IMR-90 (cell line): Measurements from ENCODE around the gene HLA-B. TPM values are rescaled to one million over a fixed set of nuclear protein-coding genes. Genes with fewer than 3 reads are reported as not detected.

Experiments used
- ATAC-seq: fragments of 200-7000 bp; cut with Tn5 transposase; 2 replicates; pipeline ENCODE4 v1.9.1; 2020; ENCODE audit warnings: low read depth, mild to moderate bottlenecking, moderate library complexity
- BruUV-seq: library from RNA; stranded (reverse); fragments of 400-500 nt; replicated peaks from 2 replicates; lab custom pipeline; 2021; lab: Mats Ljungman, UMichigan
- CTCF ChIA-PET: fragments of 300-600 bp; formaldehyde crosslinking; extraction: SDS; loops from one replicate; lab custom pipeline; 2021; ENCODE audit warnings: antibody characterized with exemption; lab: Yijun Ruan, JAX
- POLR2A ChIA-PET: fragments of 300-600 bp; sonication (Branson Sonifier 250); formaldehyde crosslinking; loops from one replicate; lab custom pipeline; 2022; ENCODE audit warnings: antibody characterized with exemption; ENCODE audit not compliant: unreplicated experiment; lab: Charles Lee
- DNase-seq: peaks from one replicate; pipeline ENCODE4 v3.0.0; 2013
- H2AFZ ChIP-seq: replicated peaks from 2 replicates; pipeline ENCODE3; 2013; ENCODE audit warnings: low read length, mild to moderate bottlenecking; ENCODE audit not compliant: poor library complexity
- H2AK5ac ChIP-seq: 2 replicates; pipeline ENCODE4 v1.6.1; 2013; ENCODE audit warnings: low read depth, low read length, inconsistent platforms
- H2AK9ac ChIP-seq: replicated peaks from 2 replicates; pipeline ENCODE3; 2013; ENCODE audit warnings: mild to moderate bottlenecking, low read depth, low read length, moderate library complexity; ENCODE audit not compliant: poor library complexity
- H2BK120ac ChIP-seq: 2 replicates; pipeline ENCODE4 v1.6.1; 2013; ENCODE audit warnings: low read depth, low read length, inconsistent platforms
- H2BK15ac ChIP-seq: 3 replicates; pipeline ENCODE4 v1.6.1; 2013; ENCODE audit warnings: low read depth, low read length, inconsistent platforms
- H2BK20ac ChIP-seq: 2 replicates; pipeline ENCODE4 v1.6.1; 2013; ENCODE audit warnings: low read depth, mild to moderate bottlenecking, inconsistent platforms, low read length, moderate library complexity
- H2BK5ac ChIP-seq: 2 replicates; pipeline ENCODE4 v1.6.1; 2013; ENCODE audit warnings: mild to moderate bottlenecking, low read depth, low read length, inconsistent platforms; ENCODE audit not compliant: poor library complexity, severe bottlenecking
- H3K14ac ChIP-seq: replicated peaks from 2 replicates; pipeline ENCODE4 v1.6.1; 2013; ENCODE audit warnings: low read depth, low read length, inconsistent platforms
- H3K18ac ChIP-seq: 2 replicates; pipeline ENCODE4 v1.6.1; 2013; ENCODE audit warnings: low read depth, low read length, control low read depth
- H3K23ac ChIP-seq: 2 replicates; pipeline ENCODE4 v1.6.1; 2013; ENCODE audit warnings: low read depth, low read length, inconsistent platforms
- H3K27ac ChIP-seq: 2 replicates; pipeline ENCODE4 v1.5.1; 2013; ENCODE audit warnings: mild to moderate bottlenecking, control low read depth, low read length; ENCODE audit not compliant: insufficient read depth
- H3K27me3 ChIP-seq: 2 replicates; pipeline ENCODE4 v1.6.1; 2013; ENCODE audit warnings: low read length; ENCODE audit not compliant: control insufficient read depth, insufficient read depth
- H3K36me3 ChIP-seq: 2 replicates; pipeline ENCODE4 v1.6.1; 2013; ENCODE audit warnings: low read length, mixed read lengths; ENCODE audit not compliant: control insufficient read depth, insufficient read depth
- H3K4ac ChIP-seq: 2 replicates; pipeline ENCODE4 v1.6.1; 2013; ENCODE audit warnings: low read depth, low read length, inconsistent platforms
- H3K4me1 ChIP-seq: 2 replicates; pipeline ENCODE4 v1.6.1; 2013; ENCODE audit warnings: low read length, mixed read lengths; ENCODE audit not compliant: control insufficient read depth, insufficient read depth
- H3K4me2 ChIP-seq: 2 replicates; pipeline ENCODE4 v1.6.1; 2013; ENCODE audit warnings: low read depth, mild to moderate bottlenecking, control low read depth, low read length, moderate library complexity
- H3K4me3 ChIP-seq: 2 replicates; pipeline ENCODE4 v1.5.1; 2013; ENCODE audit warnings: low read depth, mild to moderate bottlenecking, control low read depth, low read length, moderate library complexity; ENCODE audit not compliant: insufficient read depth
- H3K56ac ChIP-seq: 2 replicates; pipeline ENCODE4 v1.6.1; 2013; ENCODE audit warnings: low read length, inconsistent platforms; ENCODE audit not compliant: insufficient read depth; ENCODE audit errors: extremely low read depth
- H3K79me1 ChIP-seq, 2 experiments: 2 replicates each; pipeline ENCODE4 v1.6.1; 2013; ENCODE audit warnings: low read length in 2 of 2, inconsistent platforms in 1 of 2, low read depth in 1 of 2
- H3K9ac ChIP-seq: 2 replicates; pipeline ENCODE4 v1.6.1; 2013; ENCODE audit warnings: low read depth, low read length, control low read depth
- H3K9me1 ChIP-seq: 2 replicates; pipeline ENCODE4 v1.6.1; 2013; ENCODE audit warnings: low read length, inconsistent platforms; ENCODE audit not compliant: insufficient read depth
- H3K9me3 ChIP-seq: 2 replicates; pipeline ENCODE4 v1.6.1; 2013; ENCODE audit warnings: low read length; ENCODE audit not compliant: control insufficient read depth, insufficient read depth
- H4K20me1 ChIP-seq: 2 replicates; pipeline ENCODE4 v1.6.1; 2013; ENCODE audit warnings: low read length, inconsistent platforms; ENCODE audit not compliant: insufficient read depth
- H4K5ac ChIP-seq: 2 replicates; pipeline ENCODE4 v1.6.1; 2013; ENCODE audit warnings: mild to moderate bottlenecking, low read depth, low read length, control low read depth
- H4K8ac ChIP-seq, 2 experiments: 2 replicates each; pipeline ENCODE4 v1.6.1; 2013; ENCODE audit warnings: low read depth in 2 of 2, low read length in 2 of 2, control low read depth in 1 of 2, inconsistent platforms in 1 of 2
- H4K91ac ChIP-seq: 2 replicates; pipeline ENCODE4 v1.6.1; 2013; ENCODE audit warnings: low read depth, low read length, inconsistent platforms; ENCODE audit not compliant: insufficient read depth
- CEBPB ChIP-seq: IDR thresholded peaks from 2 replicates; pipeline ENCODE4 v1.6.1; 2012; ENCODE audit warnings: low read depth, low read length, improper control_type of control experiment
- FOS ChIP-seq: fragments of 150-350 bp; IDR thresholded peaks from 2 replicates; pipeline ENCODE4 v1.6.1; 2016; ENCODE audit warnings: low read depth, low read length
- MAFK ChIP-seq: IDR thresholded peaks from 2 replicates; pipeline ENCODE4 v1.6.1; 2012; ENCODE audit warnings: low read depth, low read length, improper control_type of control experiment
- MAZ ChIP-seq: IDR thresholded peaks from 2 replicates; pipeline ENCODE4 v1.6.1; 2012; ENCODE audit warnings: low read depth, mild to moderate bottlenecking, low read length, improper control_type of control experiment, moderate library complexity, borderline replicate concordance
- MXI1 ChIP-seq: IDR thresholded peaks from 2 replicates; pipeline ENCODE4 v1.6.1; 2012; ENCODE audit warnings: low read depth, mild to moderate bottlenecking, low read length, moderate library complexity, borderline replicate concordance
- NFE2L2 ChIP-seq: fragments of 150-350 bp; IDR thresholded peaks from 2 replicates; pipeline ENCODE4 v1.6.1; 2016; ENCODE audit warnings: low read depth, mild to moderate bottlenecking, low read length
- POLR2A ChIP-seq: IDR thresholded peaks from 2 replicates; pipeline ENCODE4 v1.6.1; 2012; ENCODE audit warnings: mild to moderate bottlenecking, low read depth, low read length
- RAD21 ChIP-seq: IDR thresholded peaks from 2 replicates; pipeline ENCODE4 v1.6.1; 2012; ENCODE audit warnings: low read length, improper control_type of control experiment
- RCOR1 ChIP-seq: IDR thresholded peaks from 2 replicates; pipeline ENCODE4 v1.6.1; 2012; ENCODE audit warnings: mild to moderate bottlenecking, low read length, improper control_type of control experiment; ENCODE audit not compliant: insufficient replicate concordance
- RFX5 ChIP-seq: IDR thresholded peaks from 2 replicates; pipeline ENCODE4 v1.8.0; 2012; ENCODE audit warnings: low read depth, mild to moderate bottlenecking, low read length, moderate library complexity
- SMC3 ChIP-seq: fragments of 150-350 bp; IDR thresholded peaks from 2 replicates; pipeline ENCODE4 v1.6.1; 2016; ENCODE audit warnings: low read depth, mild to moderate bottlenecking, antibody characterized with exemption, low read length, moderate library complexity
- WGBS, 2 experiments: methylation state at CpG; one replicate each; pipeline versions ENCODE4 v1.1.5 to v1.1.7; 2013; ENCODE audit warnings: missing lambda C conversion rate in 2 of 2; ENCODE audit not compliant: insufficient read length in 1 of 2; ENCODE audit errors: extremely low coverage in 2 of 2; 5-methylcytosine and 5-hydroxymethylcytosine counted together
- dilution Hi-C: fragments of 300-500 bp; cut with HindIII; formaldehyde crosslinking; loops from one replicate; pipeline ENCODE4 v1.14.3; 2018; ENCODE audit warnings: low sequenced_read_pairs; ENCODE audit not compliant: unreplicated experiment
- in situ Hi-C: fragments of 300-500 bp; cut with MboI; formaldehyde crosslinking; loops from 3 replicates; pipeline ENCODE4 v1.14.3; 2019; ENCODE audit warnings: low sequenced_read_pairs, inconsistent platforms, mixed read lengths
- intact Hi-C: fragments of 100-400 bp; cut with micrococcal nuclease; formaldehyde crosslinking; loops from 2 replicates; pipeline ENCODE4 v1.10.0; 2022
- polyA plus RNA-seq, 3 experiments: library from polyadenylated mRNA; depleted of rRNA; stranded (reverse); fragments of >200 nt; gene quantifications; 2 replicates each; pipeline ENCODE4 v1.2.3, GENCODE V29; 2012; ENCODE audit warnings: low replicate concordance in 1 of 3
- total RNA-seq: library from RNA; depleted of rRNA; stranded (reverse); fragments of >200 nt; gene quantifications from 2 replicates; pipeline ENCODE4 v1.2.3, GENCODE V29; 2012
- TF ChIP-seq, protein P1 (sequence below): fragments of 150-350 bp; IDR thresholded peaks from 2 replicates; pipeline ENCODE4 v1.6.1; 2016; ENCODE audit warnings: low read depth, mild to moderate bottlenecking, low read length, moderate library complexity, borderline replicate concordance
- TF ChIP-seq, protein P2 (sequence below): conservative IDR thresholded peaks from 2 replicates; pipeline ENCODE4 v1.5.1; 2012; ENCODE audit warnings: mild to moderate bottlenecking, low read depth, low read length, improper control_type of control experiment

Gene HLA-B
- total and polyA plus RNA-seq, 2 of the 4 experiments (the other 2 are of a cell fraction), result 44.1 to 309 TPM

- Histone ChIP-seq H3K23ac (no peak overlapping the region), H3K4me1 (no peaks in the 10 kb centered on the region), H3K18ac (no peak overlapping the region), H3K4me3 (no peak overlapping the region), H2AK5ac (no peak overlapping the region), H3K56ac (no peak overlapping the region), H4K20me1 (no peaks in the 10 kb centered on the region), H4K5ac (no peak overlapping the region), H3K4ac (no peak overlapping the region), H3K4me2 (no peak overlapping the region), H2BK15ac (no peak overlapping the region), H2AK9ac (no peak overlapping the region), H3K9me1 (no peaks in the 10 kb centered on the region; the same call in 1 of the 2 replicates), H3K9ac (no peak overlapping the region), H4K8ac (no peak overlapping the region), H3K14ac (no peak overlapping the region), H2BK20ac (no peak overlapping the region), H3K9me3 (no peaks in the 10 kb centered on the region), H3K36me3 (no peaks in the 10 kb centered on the region), H2BK120ac (no peak overlapping the region), H3K27me3 (peaks cover 38% of the 10 kb centered on the region), H2BK5ac (no peak overlapping the region), H4K91ac (no peak overlapping the region), H3K79me1 (no peaks in the 10 kb centered on the region), H2AFZ (no peak overlapping the region), H3K27ac (no peak overlapping the region)
- CTCF ChIA-PET, result interaction anchor here (1.2 kb wide), 1 partner anchor 12 kb away, joined by 3 read pairs; no protein-coding TSS in a partner anchor
- intact Hi-C loops, result no loop called here
- dilution Hi-C loops, result no loop called here
- POLR2A ChIA-PET, result no interaction called here
- BruUV-seq, result no TSS peak
- TF ChIP-seq FOS, result no peak
- no peak for TF ChIP-seq MAZ
- TF ChIP-seq NFE2L2, result no peak
- no peak for TF ChIP-seq CEBPB
- no peak for TF ChIP-seq SMC3
- TF ChIP-seq RFX5, result no peak
- no peak for TF ChIP-seq RAD21
- TF ChIP-seq, protein P1, sequence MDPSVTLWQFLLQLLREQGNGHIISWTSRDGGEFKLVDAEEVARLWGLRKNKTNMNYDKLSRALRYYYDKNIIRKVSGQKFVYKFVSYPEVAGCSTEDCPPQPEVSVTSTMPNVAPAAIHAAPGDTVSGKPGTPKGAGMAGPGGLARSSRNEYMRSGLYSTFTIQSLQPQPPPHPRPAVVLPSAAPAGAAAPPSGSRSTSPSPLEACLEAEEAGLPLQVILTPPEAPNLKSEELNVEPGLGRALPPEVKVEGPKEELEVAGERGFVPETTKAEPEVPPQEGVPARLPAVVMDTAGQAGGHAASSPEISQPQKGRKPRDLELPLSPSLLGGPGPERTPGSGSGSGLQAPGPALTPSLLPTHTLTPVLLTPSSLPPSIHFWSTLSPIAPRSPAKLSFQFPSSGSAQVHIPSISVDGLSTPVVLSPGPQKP, result no peak
- no peak for TF ChIP-seq POLR2A
- no peak for TF ChIP-seq MXI1
- TF ChIP-seq, protein P2, sequence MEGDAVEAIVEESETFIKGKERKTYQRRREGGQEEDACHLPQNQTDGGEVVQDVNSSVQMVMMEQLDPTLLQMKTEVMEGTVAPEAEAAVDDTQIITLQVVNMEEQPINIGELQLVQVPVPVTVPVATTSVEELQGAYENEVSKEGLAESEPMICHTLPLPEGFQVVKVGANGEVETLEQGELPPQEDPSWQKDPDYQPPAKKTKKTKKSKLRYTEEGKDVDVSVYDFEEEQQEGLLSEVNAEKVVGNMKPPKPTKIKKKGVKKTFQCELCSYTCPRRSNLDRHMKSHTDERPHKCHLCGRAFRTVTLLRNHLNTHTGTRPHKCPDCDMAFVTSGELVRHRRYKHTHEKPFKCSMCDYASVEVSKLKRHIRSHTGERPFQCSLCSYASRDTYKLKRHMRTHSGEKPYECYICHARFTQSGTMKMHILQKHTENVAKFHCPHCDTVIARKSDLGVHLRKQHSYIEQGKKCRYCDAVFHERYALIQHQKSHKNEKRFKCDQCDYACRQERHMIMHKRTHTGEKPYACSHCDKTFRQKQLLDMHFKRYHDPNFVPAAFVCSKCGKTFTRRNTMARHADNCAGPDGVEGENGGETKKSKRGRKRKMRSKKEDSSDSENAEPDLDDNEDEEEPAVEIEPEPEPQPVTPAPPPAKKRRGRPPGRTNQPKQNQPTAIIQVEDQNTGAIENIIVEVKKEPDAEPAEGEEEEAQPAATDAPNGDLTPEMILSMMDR, result no peak
- TF ChIP-seq MAFK, result no peak
- no peak for TF ChIP-seq RCOR1
- 43% methylated on average over 3 of the region's 9 CpGs; no CpG with 5 or more reads in 1 of the 2 experiments for WGBS, 2 experiments
- DNase-seq, result no peak
- in situ Hi-C loops, result no loop called here
- no peak for ATAC-seq
Measured at GRCh38 chr6:31378062-31378720, 21.2 kb upstream of the HLA-B start.
